ENCODE data around the gene SLC22A7.

The SLC22A7 gene

GRCh38 chr6:43258807-43259686 lies 39.0 kb upstream of the SLC22A7 start:
- Histone ChIP-seq H3K36me3 (no peaks in the 10 kb centered on the region), H3K27ac (no peak overlapping the region), H3K4me3 (ENCODE audit: low read depth, low read length) (no peak overlapping the region), H3K27me3 (ENCODE audit: insufficient read depth, low read depth, severe bottlenecking) (no peaks in the 10 kb centered on the region), H3K9me3 (ENCODE audit: severe bottlenecking) (no peaks in the 10 kb centered on the region)
- TF ChIP-seq, protein P1, sequence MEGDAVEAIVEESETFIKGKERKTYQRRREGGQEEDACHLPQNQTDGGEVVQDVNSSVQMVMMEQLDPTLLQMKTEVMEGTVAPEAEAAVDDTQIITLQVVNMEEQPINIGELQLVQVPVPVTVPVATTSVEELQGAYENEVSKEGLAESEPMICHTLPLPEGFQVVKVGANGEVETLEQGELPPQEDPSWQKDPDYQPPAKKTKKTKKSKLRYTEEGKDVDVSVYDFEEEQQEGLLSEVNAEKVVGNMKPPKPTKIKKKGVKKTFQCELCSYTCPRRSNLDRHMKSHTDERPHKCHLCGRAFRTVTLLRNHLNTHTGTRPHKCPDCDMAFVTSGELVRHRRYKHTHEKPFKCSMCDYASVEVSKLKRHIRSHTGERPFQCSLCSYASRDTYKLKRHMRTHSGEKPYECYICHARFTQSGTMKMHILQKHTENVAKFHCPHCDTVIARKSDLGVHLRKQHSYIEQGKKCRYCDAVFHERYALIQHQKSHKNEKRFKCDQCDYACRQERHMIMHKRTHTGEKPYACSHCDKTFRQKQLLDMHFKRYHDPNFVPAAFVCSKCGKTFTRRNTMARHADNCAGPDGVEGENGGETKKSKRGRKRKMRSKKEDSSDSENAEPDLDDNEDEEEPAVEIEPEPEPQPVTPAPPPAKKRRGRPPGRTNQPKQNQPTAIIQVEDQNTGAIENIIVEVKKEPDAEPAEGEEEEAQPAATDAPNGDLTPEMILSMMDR (IDR thresholded peaks at IDR 0.05; ENCODE audit: low read depth, low read length) = no peak
- peak; percentile 10 for DNase-seq

DNA sequence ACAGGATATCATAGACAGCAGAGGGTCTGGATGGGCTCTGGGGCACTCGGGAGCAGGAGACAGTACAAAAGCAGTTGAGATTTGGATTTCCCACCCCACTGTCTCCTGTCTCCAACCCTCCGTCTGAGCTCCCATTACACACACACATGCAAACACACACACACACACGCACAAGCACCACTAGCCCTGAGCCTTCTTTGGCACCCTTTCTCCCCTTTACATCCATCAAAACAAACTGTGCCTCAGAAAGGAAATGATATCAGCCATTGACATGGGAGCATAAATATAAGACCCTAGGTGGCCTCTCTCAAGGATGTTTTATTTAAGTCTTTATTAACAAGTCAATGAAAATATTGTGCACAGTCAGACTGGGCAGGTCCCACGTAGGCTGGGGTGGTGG lies 37.3 kb upstream of the SLC22A7 start:
- no peaks in the 10 kb centered on the region for H3K9me3 ChIP-seq (ENCODE audit: severe bottlenecking)
- no peak overlapping the region for H3K4me3 ChIP-seq (ENCODE audit: low read depth, low read length)
- H3K27me3 ChIP-seq (ENCODE audit: insufficient read depth, low read depth, severe bottlenecking) = no peaks in the 10 kb centered on the region
- DNase-seq = no peak
- H3K27ac ChIP-seq = no peak overlapping the region
- TF ChIP-seq, protein P1 (IDR thresholded peaks at IDR 0.05; ENCODE audit: low read depth, low read length) = no peak
- no peaks in the 10 kb centered on the region for H3K36me3 ChIP-seq

GRCh38 chr6:43261198-43261597 lies 36.9 kb upstream of the SLC22A7 start:
- Histone ChIP-seq H3K4me3 (ENCODE audit: low read depth, low read length) (no peak overlapping the region), H3K27me3 (ENCODE audit: insufficient read depth, low read depth, severe bottlenecking) (no peaks in the 10 kb centered on the region), H3K27ac (no peak overlapping the region), H3K36me3 (no peaks in the 10 kb centered on the region), H3K9me3 (ENCODE audit: severe bottlenecking) (no peaks in the 10 kb centered on the region)
- no peak for DNase-seq
- TF ChIP-seq, protein P1 (IDR thresholded peaks at IDR 0.05; ENCODE audit: low read depth, low read length) = no peak

DNA sequence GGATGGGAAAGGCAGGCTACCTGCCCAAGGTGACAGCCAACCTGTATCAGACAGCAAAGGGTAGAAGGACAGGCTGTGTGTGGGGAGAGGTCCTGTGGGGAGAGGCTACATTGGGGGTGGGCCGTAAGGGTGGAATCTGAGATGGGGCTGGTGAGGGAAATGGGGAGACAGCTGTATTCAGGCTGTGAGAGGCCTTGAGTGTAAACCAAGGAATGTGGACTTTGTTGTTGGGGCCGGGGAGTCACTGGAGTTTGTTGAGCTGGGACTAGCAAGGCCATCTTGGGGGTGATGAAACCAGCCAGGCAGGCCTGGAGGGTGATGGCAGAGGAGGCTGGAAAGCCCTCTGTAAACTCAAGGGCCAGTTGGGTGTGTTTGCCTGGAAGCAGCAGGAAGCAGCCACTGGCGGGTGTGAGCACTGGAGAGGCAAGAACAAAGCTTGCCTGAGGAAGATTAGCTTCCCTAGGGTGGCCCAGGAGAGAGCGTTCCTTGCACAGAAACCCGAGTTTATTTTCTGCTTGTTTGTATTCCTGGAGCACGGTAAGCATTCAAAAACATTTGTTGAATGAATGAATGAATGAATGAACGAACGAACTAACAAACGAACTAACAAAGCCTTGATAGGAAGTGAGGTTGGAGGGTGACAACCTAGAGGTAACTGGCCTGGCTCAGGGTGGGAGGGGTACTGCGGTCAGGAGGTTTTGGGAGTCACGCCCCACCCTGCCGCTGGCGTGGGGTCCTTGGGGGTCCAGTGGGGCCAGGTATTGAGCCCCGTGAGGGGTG lies 35.9 kb upstream of the SLC22A7 start:
- H3K27me3 ChIP-seq (ENCODE audit: insufficient read depth, low read depth, severe bottlenecking) = no peaks in the 10 kb centered on the region
- H3K4me3 ChIP-seq (ENCODE audit: low read depth, low read length) = no peak overlapping the region
- DNase-seq = no peak
- no peak overlapping the region for H3K27ac ChIP-seq
- no peaks in the 10 kb centered on the region for H3K36me3 ChIP-seq
- TF ChIP-seq, protein P1 (IDR thresholded peaks at IDR 0.05; ENCODE audit: low read depth, low read length) = no peak
- no peaks in the 10 kb centered on the region for H3K9me3 ChIP-seq (ENCODE audit: severe bottlenecking)

- H3K4me3 ChIP-seq (ENCODE audit: low read depth, low read length) = no peak overlapping the region
- no peaks in the 10 kb centered on the region for H3K9me3 ChIP-seq (ENCODE audit: severe bottlenecking)
- no peaks in the 10 kb centered on the region for H3K27me3 ChIP-seq (ENCODE audit: insufficient read depth, low read depth, severe bottlenecking)
- H3K36me3 ChIP-seq = no peaks in the 10 kb centered on the region
- no peak overlapping the region for H3K27ac ChIP-seq
- DNase-seq = no peak
- TF ChIP-seq, protein P1 (IDR thresholded peaks at IDR 0.05; ENCODE audit: low read depth, low read length) = no peak
Measured at GRCh38 chr6:43262780-43263313, 35.2 kb upstream of the SLC22A7 start.

Measured in WERI-Rb-1 (cell line).